ENCODE results near the gene ST8SIA2. TPM values are rescaled to one million over a fixed set of nuclear protein-coding genes. Genes with fewer than 3 reads are reported as not detected.

The ST8SIA2 gene
- 0.29 and 0.36 TPM in 2 replicates for total RNA-seq

- H3K9me3 ChIP-seq (ENCODE audit: low read depth, low read length): no peaks in the 10 kb centered on the region
- H3K27ac ChIP-seq (ENCODE audit: low read depth, low read length): no peak within 1 kb of the TSS
- no peaks in the 10 kb centered on the region for H3K36me3 ChIP-seq (ENCODE audit: insufficient read depth, low read length)
- no peaks in the 10 kb centered on the region for H4K20me1 ChIP-seq (ENCODE audit: insufficient read depth, low read length)
- H3K79me2 ChIP-seq (ENCODE audit: insufficient read depth, low read length): no peaks in the 10 kb centered on the region
- no peak within 1 kb of the TSS for H3K4me2 ChIP-seq (ENCODE audit: insufficient read depth, low read length)
- TF ChIP-seq CTCF (IDR thresholded peaks at IDR 0.05; ENCODE audit: extremely low read depth, low read depth, low read length): no peak
- no peaks in the 10 kb centered on the region for H3K4me1 ChIP-seq (ENCODE audit: insufficient read depth, low read length)
- no peak within 1 kb of the TSS for H2AFZ ChIP-seq (ENCODE audit: low read length)
- DNase-seq (ENCODE audit: insufficient read length, low spot score, missing footprints): no peak
- no peak within 1 kb of the TSS for H3K4me3 ChIP-seq (ENCODE audit: insufficient read depth, low read length)
- peaks cover 41% of the 10 kb centered on the region for H3K27me3 ChIP-seq (ENCODE audit: insufficient read depth, low read length)
These were observed at the start of gene ST8SIA2 for GRCh38 chr15:92393071-92393979. Gene ST8SIA2 (plus strand): TSS chr15:92393881. CDS start chr15:92394065, 184 bp downstream.

DNA sequence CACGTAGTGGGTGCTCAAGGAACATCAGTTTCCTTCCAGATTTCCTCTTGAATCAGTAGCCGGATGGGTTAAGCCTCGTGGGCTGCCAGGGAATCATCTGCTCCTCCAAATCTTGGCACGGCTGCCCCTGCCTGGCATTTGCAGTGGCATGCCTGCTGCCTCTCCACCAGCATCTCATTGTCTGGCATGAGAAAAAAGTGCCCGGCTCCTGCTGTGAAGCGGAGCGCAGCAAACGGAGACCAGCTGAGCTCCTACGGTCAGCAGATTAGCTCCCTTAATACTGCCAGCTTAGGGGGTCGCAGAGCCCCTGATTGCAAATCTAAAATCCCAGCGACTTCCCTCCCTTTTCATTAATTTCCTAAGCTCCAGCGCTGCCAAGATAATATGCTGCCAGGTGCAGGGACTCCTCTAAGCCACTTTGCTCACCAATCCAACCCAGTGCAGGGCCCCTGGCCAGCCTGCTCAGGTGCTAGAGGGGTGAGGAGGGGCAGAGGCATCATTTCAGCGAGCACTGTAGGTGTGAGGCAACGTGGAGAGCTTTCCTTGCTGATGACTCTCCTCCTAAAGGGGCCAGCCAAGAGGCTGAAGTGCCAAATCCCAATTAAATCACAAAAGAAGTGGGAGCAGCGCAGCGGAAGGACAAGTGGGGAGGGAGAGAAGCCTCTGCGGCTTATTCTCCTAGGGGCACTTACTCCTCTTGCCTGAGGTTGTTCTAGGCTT, 49.6 kb upstream of the ST8SIA2 start:
- no peaks in the 10 kb centered on the region for H4K20me1 ChIP-seq (ENCODE audit: insufficient read depth, low read length)

DNA sequence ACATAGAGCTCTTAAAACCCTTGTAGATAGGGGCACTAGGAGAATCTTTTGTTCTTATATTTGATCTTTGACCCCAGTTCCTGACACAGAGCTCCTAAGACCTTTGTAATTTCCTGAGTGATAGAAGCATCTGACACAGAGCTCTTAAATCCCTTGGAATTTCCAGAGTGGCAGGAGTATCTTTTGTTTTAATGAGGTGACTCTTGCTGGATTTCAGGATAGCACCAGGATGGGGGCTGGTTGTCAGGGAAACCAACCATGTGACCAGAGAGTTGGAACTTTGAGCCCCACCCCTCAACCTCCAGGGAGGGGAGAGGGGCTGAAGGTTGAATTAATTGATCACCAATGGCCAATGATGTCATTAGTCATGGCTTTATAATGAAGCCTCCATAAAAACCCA, 47.6 kb upstream of the ST8SIA2 start:
- no peaks in the 10 kb centered on the region for H3K27me3 ChIP-seq (ENCODE audit: insufficient read depth, low read length)

More for the DNA sequence above, 49.6 kb upstream of the ST8SIA2 start:
- Histone ChIP-seq H3K9me3 (ENCODE audit: low read depth, low read length) (no peaks in the 10 kb centered on the region), H3K27me3 (ENCODE audit: insufficient read depth, low read length) (no peaks in the 10 kb centered on the region), H3K4me1 (ENCODE audit: insufficient read depth, low read length) (no peaks in the 10 kb centered on the region), H3K4me3 (ENCODE audit: insufficient read depth, low read length) (no peak overlapping the region), H3K27ac (ENCODE audit: low read depth, low read length) (no peak overlapping the region), H2AFZ (ENCODE audit: low read length) (no peak overlapping the region), H3K4me2 (ENCODE audit: insufficient read depth, low read length) (no peak overlapping the region), H3K79me2 (ENCODE audit: insufficient read depth, low read length) (no peaks in the 10 kb centered on the region), H3K36me3 (ENCODE audit: insufficient read depth, low read length) (no peaks in the 10 kb centered on the region)
- DNase-seq (ENCODE audit: insufficient read length, low spot score, missing footprints): no peak
- no peak for TF ChIP-seq CTCF (IDR thresholded peaks at IDR 0.05; ENCODE audit: extremely low read depth, low read depth, low read length)

More for the DNA sequence above, 47.6 kb upstream of the ST8SIA2 start:
- no peaks in the 10 kb centered on the region for H3K9me3 ChIP-seq (ENCODE audit: low read depth, low read length)
- DNase-seq (ENCODE audit: insufficient read length, low spot score, missing footprints): no peak
- H3K4me3 ChIP-seq (ENCODE audit: insufficient read depth, low read length): no peak overlapping the region
- no peaks in the 10 kb centered on the region for H3K79me2 ChIP-seq (ENCODE audit: insufficient read depth, low read length)
- TF ChIP-seq CTCF (IDR thresholded peaks at IDR 0.05; ENCODE audit: extremely low read depth, low read depth, low read length): no peak
- no peak overlapping the region for H3K4me2 ChIP-seq (ENCODE audit: insufficient read depth, low read length)
- H3K36me3 ChIP-seq (ENCODE audit: insufficient read depth, low read length): no peaks in the 10 kb centered on the region
- no peak overlapping the region for H2AFZ ChIP-seq (ENCODE audit: low read length)
- no peaks in the 10 kb centered on the region for H3K4me1 ChIP-seq (ENCODE audit: insufficient read depth, low read length)
- no peak overlapping the region for H3K27ac ChIP-seq (ENCODE audit: low read depth, low read length)
- no peaks in the 10 kb centered on the region for H4K20me1 ChIP-seq (ENCODE audit: insufficient read depth, low read length)
